NCI-H1048 (cell line): Measurements from ENCODE around the gene SEMA6B.

ENCODE experiments used
- DNase-seq: peaks from one replicate; lab custom pipeline; 2025; lab: John Stamatoyannopoulos, UW

SEMA6B gene

GRCh38 chr19:4493104-4493928 is 66.2 kb downstream of the SEMA6B start:
- DNase-seq = no peak
